ENCODE results near the gene MAP4K2. TPM values are rescaled to one million over a fixed set of nuclear protein-coding genes. Genes with fewer than 3 reads are reported as not detected.

MAP4K2 gene
- total and polyA plus RNA-seq, 2 of the 8 experiments (the other 6 are each of a cell fraction or from before 2014, with no cell fraction given) = 20.1 to 20.7 TPM

- H3K9ac ChIP-seq (replicated peaks in 1 of 4; ENCODE audit: extremely low read depth in 1 of 4, low read depth in 3 of 4, low read length in 3 of 4) = no peak overlapping the region; a peak in 2 of 7 replicates
- H3K27ac ChIP-seq (ENCODE audit: low read depth, low read length) = 0 out of 2 replicates have a peak overlapping the region, but pooled peaks have one; percentile 0
- ChIA-PET POLR2A (ENCODE audit: partially characterized antibody) (interaction anchor here (0.6 to 3.1 kb wide), 5 partner anchors 33 to 278 kb away, joined by 3 to 13 read pairs (median 3); partner anchors contain the start of genes EHD1, FAU, MEN1 and MRPL49), CTCF (ENCODE audit: partially characterized antibody) (interaction anchor here (0.6 to 32.3 kb wide), 9 partner anchors 29 to 610 kb away, joined by 3 to 1058 read pairs (median 4); partner anchors contain the start of genes ARL2, EHD1 and MEN1)
- no peak overlapping the region for H4K5ac ChIP-seq (ENCODE audit: insufficient read length, low read depth, low read length)
- DNase-seq (ENCODE audit: low read depth in 1 of 2, low spot score in 2 of 2) (peak in 1 of 2 experiments; percentile 55), FAIRE-seq (no peak)
- H3K4me3 ChIP-seq (ENCODE audit: extremely low read depth in 1 of 4, insufficient read depth in 2 of 4, low read depth in 3 of 4, low read length in 4 of 4) = peak overlapping the region; percentile 71 to 94 (median 76)
- H3K79me2 ChIP-seq (ENCODE audit: control insufficient read depth in 1 of 2, insufficient read depth in 2 of 2, low read length in 2 of 2) = peaks cover 0 to 3% of the 10 kb centered on the region in 2 experiments; a peak in 1 of 4 replicates
- H3K4me2 ChIP-seq (ENCODE audit: insufficient read depth in 1 of 2, low read depth in 2 of 2, low read length in 2 of 2) = peak overlapping the region; percentile 84 to 91
- peak overlapping the region; percentile 75; the same call in 1 of the 2 replicates for H2BK12ac ChIP-seq (ENCODE audit: low read depth, low read length)
- no peak overlapping the region for H3K23ac ChIP-seq (ENCODE audit: insufficient read length)
- no peak overlapping the region for H2AK5ac ChIP-seq (ENCODE audit: low read depth, low read length)
- TF ChIP-seq SIN3A (conservative IDR thresholded peaks at IDR 0.05 in 1 of 2, IDR thresholded peaks at IDR 0.05 in 1 of 2; ENCODE audit: low read depth in 1 of 2, low read length in 2 of 2) (no peak), NANOG (IDR thresholded peaks at IDR 0.05; ENCODE audit: insufficient read depth, low read depth, low read length, poor library complexity, severe bottlenecking) (no peak), POLR2AphosphoS5 (IDR thresholded peaks at IDR 0.05; ENCODE audit: low read depth, low read length) (no peak), CHD1 (IDR thresholded peaks at IDR 0.05; ENCODE audit: low read depth, low read length) (no peak), E2F6 (IDR thresholded peaks at IDR 0.05) (no peak)
- H3K56ac ChIP-seq (replicated peaks; ENCODE audit: insufficient read length, low read depth, low read length) = no peak overlapping the region
- peak overlapping the region; percentile 75; the same call in 1 of the 2 replicates for H2BK15ac ChIP-seq (ENCODE audit: low read length)
- 44% methylated on average over 27 of the region's 27 CpGs; no CpG with 5 or more reads in 1 of the 2 experiments for WGBS, 2 experiments (ENCODE audit: extremely low coverage in 1 of 2, insufficient coverage in 1 of 2, insufficient read length in 1 of 2, insufficient replicate concordance in 2 of 2, low coverage in 1 of 2, low lambda C conversion rate in 2 of 2, missing lambda C conversion rate in 1 of 2)
- H3K9me3 ChIP-seq (ENCODE audit: insufficient read depth in 2 of 2, low read depth in 1 of 2, low read length in 1 of 2) = no peaks in the 10 kb centered on the region
- no peaks in the 10 kb centered on the region; the same call in 1 of the 2 replicates for H3K79me1 ChIP-seq (ENCODE audit: low read depth, low read length)
- peaks cover 9% of the 10 kb centered on the region for H3K23me2 ChIP-seq (ENCODE audit: low read depth, low read length)
- peaks cover 0 to 4% of the 10 kb centered on the region in 2 experiments for H4K20me1 ChIP-seq (replicated peaks in 1 of 2; ENCODE audit: control insufficient read depth in 1 of 2, insufficient read depth in 2 of 2, low read length in 2 of 2)
- H2BK120ac ChIP-seq (replicated peaks; ENCODE audit: low read depth, low read length) = no peak overlapping the region
- H3K36me3 ChIP-seq (ENCODE audit: control insufficient read depth in 2 of 4, insufficient read depth in 4 of 4, low read length in 3 of 4) = peaks cover under 1 to 6% (median 4%) of the 10 kb centered on the region in 4 experiments; a peak in 4 of 8 replicates
- 0 out of 2 replicates have a peak overlapping the region, but pooled peaks have one; percentile 34 for H2BK20ac ChIP-seq (ENCODE audit: low read length)
- peak overlapping the region; percentile 93 for H3K18ac ChIP-seq (ENCODE audit: extremely low read depth, low read length)
- H3K14ac ChIP-seq (ENCODE audit: insufficient read length) = no peak overlapping the region
- H3K27me3 ChIP-seq (replicated peaks in 1 of 4; ENCODE audit: control insufficient read depth in 3 of 4, extremely low read depth in 1 of 4, insufficient read depth in 3 of 4, low read length in 3 of 4) = no peaks in the 10 kb centered on the region
- no peak overlapping the region for H2AFZ ChIP-seq (ENCODE audit: low read length)
- H4K8ac ChIP-seq (ENCODE audit: extremely low read depth, insufficient read depth, low read length) = no peak overlapping the region; the same call in 1 of the 2 replicates
- H4K91ac ChIP-seq (replicated peaks; ENCODE audit: insufficient read length, low read length) = peak overlapping the region; percentile 88
- peaks cover 0 to 33% (median 23%) of the 10 kb centered on the region in 4 experiments; a peak in 6 of 7 replicates for H3K4me1 ChIP-seq (replicated peaks in 1 of 4; ENCODE audit: control insufficient read depth in 3 of 4, insufficient read depth in 4 of 4, low read length in 3 of 4)
- H3K4ac ChIP-seq (replicated peaks; ENCODE audit: insufficient read length, low read depth, low read length) = peak overlapping the region; percentile 40
- H2BK5ac ChIP-seq (ENCODE audit: low read depth, low read length) = peak overlapping the region; percentile 78; the same call in 1 of the 2 replicates
These were observed 40.8 kb upstream of the MAP4K2 start for GRCh38 chr11:64843686-64844329.

Measured in H1 (cell line).